Measurements from ENCODE around the gene BTBD2. TPM values are rescaled to one million over a fixed set of nuclear protein-coding genes. Genes with fewer than 3 reads are reported as not detected.

The BTBD2 gene
- total RNA-seq, 2 donors from 2014 or later, result 54.8 to 55.9 TPM

- Histone ChIP-seq H3K9me3 (no peaks in the 10 kb centered on the region), H3K27me3 (no peaks in the 10 kb centered on the region), H3K27ac (no peak overlapping the region), H3K4me1 (no peaks in the 10 kb centered on the region), H3K36me3 (peaks cover 2% of the 10 kb centered on the region), H3K4me3 (no peak overlapping the region)
- no peak for TF ChIP-seq CTCF (IDR thresholded peaks at IDR 0.05)
- no peak for DNase-seq (ENCODE audit: low spot score)
These were observed 57.8 kb downstream of the BTBD2 start for GRCh38 chr19:1957562-1958248.

GRCh38 chr19:1956868-1957492, 58.5 kb downstream of the BTBD2 start:
- TF ChIP-seq CTCF (IDR thresholded peaks at IDR 0.05), result no peak
- H3K4me1 ChIP-seq, result no peaks in the 10 kb centered on the region
- H3K27me3 ChIP-seq, result no peaks in the 10 kb centered on the region
- no peaks in the 10 kb centered on the region for H3K9me3 ChIP-seq
- H3K36me3 ChIP-seq, result peaks cover 4% of the 10 kb centered on the region
- no peak overlapping the region for H3K27ac ChIP-seq
- no peak for DNase-seq (ENCODE audit: low spot score)
- no peak overlapping the region for H3K4me3 ChIP-seq

GRCh38 chr19:1956122-1956494, 59.4 kb downstream of the BTBD2 start:
- Histone ChIP-seq H3K4me1 (no peaks in the 10 kb centered on the region), H3K27me3 (no peaks in the 10 kb centered on the region), H3K9me3 (no peaks in the 10 kb centered on the region), H3K27ac (no peak overlapping the region), H3K36me3 (peaks cover 4% of the 10 kb centered on the region), H3K4me3 (no peak overlapping the region)
- no peak for TF ChIP-seq CTCF (IDR thresholded peaks at IDR 0.05)
- DNase-seq (ENCODE audit: low spot score), result no peak

- Histone ChIP-seq H3K36me3 (peaks cover 4% of the 10 kb centered on the region), H3K4me3 (no peak overlapping the region), H3K9me3 (no peaks in the 10 kb centered on the region), H3K27ac (no peak overlapping the region), H3K4me1 (no peaks in the 10 kb centered on the region), H3K27me3 (no peaks in the 10 kb centered on the region)
- no peak for DNase-seq (ENCODE audit: low spot score)
- TF ChIP-seq CTCF (IDR thresholded peaks at IDR 0.05), result no peak
These were observed 60.1 kb downstream of the BTBD2 start for GRCh38 chr19:1955171-1956121.

- no peak overlapping the region for H3K4me3 ChIP-seq
- DNase-seq (ENCODE audit: low spot score), result no peak
- H3K36me3 ChIP-seq, result peaks cover 4% of the 10 kb centered on the region
- no peaks in the 10 kb centered on the region for H3K9me3 ChIP-seq
- TF ChIP-seq CTCF (IDR thresholded peaks at IDR 0.05), result no peak
- no peaks in the 10 kb centered on the region for H3K27me3 ChIP-seq
- H3K27ac ChIP-seq, result no peak overlapping the region
- no peaks in the 10 kb centered on the region for H3K4me1 ChIP-seq
These were observed 61.0 kb downstream of the BTBD2 start for GRCh38 chr19:1954532-1954933.

Data from right atrium auricular region (tissue), 2 donors.